B cell (primary cell): ENCODE data around the gene MAN2A1. TPM values are rescaled to one million over a fixed set of nuclear protein-coding genes. Genes with fewer than 3 reads are reported as not detected.

Source experiments
- ATAC-seq: fragments of 200-7000 bp; cut with Tn5 transposase; one replicate; pipeline ENCODE4 v1.10.0; 2021; ENCODE audit warnings: low read depth, mild to moderate bottlenecking, moderate number of reproducible peaks, moderate library complexity
- CTCF ChIA-PET: fragments of 350-600 bp; sonication (Branson Sonifier 250); formaldehyde crosslinking; loops from one replicate; lab custom pipeline; 2021; ENCODE audit warnings: antibody characterized with exemption, inconsistent platforms; lab: Charles Lee
- POLR2A ChIA-PET: fragments of 350-600 bp; sonication (Branson Sonifier 250); formaldehyde crosslinking; loops from one replicate; lab custom pipeline; 2021; ENCODE audit warnings: antibody characterized with exemption; lab: Charles Lee
- DNase-seq: peaks from one replicate; pipeline ENCODE4 v3.0.0; 2013
- H2AFZ ChIP-seq: 2 replicates; pipeline ENCODE4 v1.6.1; 2012; ENCODE audit warnings: mild to moderate bottlenecking, low read depth, low read length; ENCODE audit not compliant: insufficient read depth, poor library complexity, severe bottlenecking
- H3K27ac ChIP-seq, 2 donors: 1 replicate in 1 of 2; 2 replicates in 1 of 2; pipeline ENCODE4 v1.5.1; 2012 to 2013; ENCODE audit warnings: low read length in 2 of 2, mild to moderate bottlenecking in 2 of 2, moderate library complexity in 1 of 2
- H3K27me3 ChIP-seq, 4 experiments: fragments of 200-600 bp in 1 of 4; sonication (generic) in 1 of 4; replicated peaks in 1 of 4; 1 replicate in 2 of 4; 2 replicates in 2 of 4; pipeline versions ENCODE4 v1.6.1 to v1.7.0; 2013 to 2016; ENCODE audit warnings: low read length in 3 of 4, mild to moderate bottlenecking in 2 of 4, mixed read lengths in 1 of 4, moderate library complexity in 1 of 4; ENCODE audit not compliant: insufficient read depth in 4 of 4, control insufficient read depth in 3 of 4; ENCODE audit errors: control extremely low read depth in 1 of 4
- H3K36me3 ChIP-seq, 2 experiments: replicated peaks in 1 of 2; 1 replicate in 1 of 2; 2 replicates in 1 of 2; pipeline versions ENCODE4 v1.6.1 to v1.7.1; 2013; ENCODE audit warnings: low read length in 1 of 2; ENCODE audit not compliant: insufficient read depth in 2 of 2, control insufficient read depth in 1 of 2; ENCODE audit errors: control extremely low read depth in 1 of 2, extremely low read depth in 1 of 2
- H3K4me1 ChIP-seq, 2 donors: fragments of 200-600 bp in 1 of 2; sonication (generic) in 1 of 2; 1 replicate in 1 of 2; 2 replicates in 1 of 2; pipeline versions ENCODE4 v1.5.1 to v1.6.1; 2013 to 2017; ENCODE audit warnings: low read length in 2 of 2; ENCODE audit not compliant: control insufficient read depth in 2 of 2, insufficient read depth in 2 of 2
- H3K4me2 ChIP-seq: replicated peaks from 2 replicates; pipeline ENCODE3; 2012; ENCODE audit warnings: mild to moderate bottlenecking, low read depth, low read length; ENCODE audit not compliant: poor library complexity, severe bottlenecking
- H3K4me3 ChIP-seq, 5 experiments: fragments of 200-600 bp in 1 of 5; sonication (generic) in 1 of 5; 1 replicate in 3 of 5; 2 replicates in 2 of 5; pipeline versions ENCODE4 v1.5.1 to v1.7.0; 2011 to 2016; ENCODE audit warnings: low read length in 4 of 5, mild to moderate bottlenecking in 4 of 5, low read depth in 2 of 5, control low read depth in 1 of 5, moderate library complexity in 1 of 5; ENCODE audit not compliant: insufficient read depth in 1 of 5; ENCODE audit errors: control extremely low read depth in 1 of 5, extremely low read depth in 1 of 5
- H3K79me2 ChIP-seq: fragments of 200-600 bp; sonication (generic); one replicate; pipeline ENCODE4 v1.6.0; 2016; ENCODE audit warnings: low read length; ENCODE audit not compliant: control insufficient read depth, insufficient read depth
- H3K9ac ChIP-seq: fragments of 200-600 bp; sonication (generic); 2 replicates; pipeline ENCODE4 v1.6.1; 2017; ENCODE audit warnings: mild to moderate bottlenecking, low read length, moderate library complexity
- H3K9me3 ChIP-seq, 3 donors: one replicate each; pipeline versions ENCODE4 v1.6.1 to v1.7.1; 2013; ENCODE audit warnings: low read length in 2 of 3; ENCODE audit not compliant: control insufficient read depth in 2 of 3, insufficient read depth in 1 of 3; ENCODE audit errors: control extremely low read depth in 1 of 3
- H4K20me1 ChIP-seq: 2 replicates; pipeline ENCODE4 v1.6.0; 2012; ENCODE audit warnings: mild to moderate bottlenecking, low read length; ENCODE audit not compliant: insufficient read depth, control insufficient read depth, poor library complexity, severe bottlenecking
- H3K27ac Mint-ChIP-seq: one replicate; pipeline ENCODE4 v1.8.0; 2021; ENCODE audit warnings: mixed read lengths
- H3K27me3 Mint-ChIP-seq: one replicate; pipeline ENCODE4 v1.8.0; 2021; ENCODE audit warnings: mixed read lengths
- H3K4me1 Mint-ChIP-seq: one replicate; pipeline ENCODE4 v1.8.0; 2021; ENCODE audit warnings: mixed read lengths
- H3K4me3 Mint-ChIP-seq: one replicate; pipeline ENCODE4 v1.8.0; 2021; ENCODE audit warnings: mixed read lengths
- H3K9me3 Mint-ChIP-seq: one replicate; pipeline ENCODE4 v1.8.0; 2022; ENCODE audit warnings: mixed read lengths; ENCODE audit not compliant: insufficient read depth
- CTCF ChIP-seq: fragments of 200-600 bp; IDR thresholded peaks from one replicate; pipeline ENCODE4 v1.8.0; 2022; ENCODE audit warnings: antibody characterized with exemption, mild to moderate bottlenecking
- EZH2 ChIP-seq: IDR thresholded peaks from 2 replicates; pipeline ENCODE4 v1.6.1; 2012; ENCODE audit warnings: borderline replicate concordance, low read depth, mild to moderate bottlenecking, moderate library complexity, low read length; ENCODE audit not compliant: insufficient read depth, poor library complexity, severe bottlenecking
- WGBS: methylation state at CpG from one replicate; pipeline ENCODE4 v1.1.5; 2013; ENCODE audit warnings: missing lambda C conversion rate; ENCODE audit not compliant: insufficient coverage; 5-methylcytosine and 5-hydroxymethylcytosine counted together
- intact Hi-C: fragments of 100-400 bp; cut with micrococcal nuclease; formaldehyde crosslinking; loops from one replicate; pipeline ENCODE4 v1.10.0; 2022
- polyA plus RNA-seq: library from polyadenylated mRNA; depleted of rRNA; stranded (reverse); fragments of >200 nt; gene quantifications from 2 replicates; pipeline ENCODE4 v1.2.3, GENCODE V29; 2012
- total RNA-seq, 2 donors: library from RNA; stranded (reverse); fragments of 120-200 nt in 1 of 2; gene quantifications; 1 replicate in 1 of 2; 2 replicates in 1 of 2; pipeline versions ENCODE4 v1.2.3 to v1.2.4, GENCODE V29; 2013 to 2022

Gene MAN2A1
- total and polyA plus RNA-seq, 2 donors (not counting 1 experiment from before 2014, with no cell fraction given): 12.7 to 55.0 TPM

GRCh38 chr5:109693535-109694400, 4.0 kb downstream of the MAN2A1 start:
- no peaks in the 10 kb centered on the region for H3K36me3 ChIP-seq

More at GRCh38 chr5:109693535-109694400, 4.0 kb downstream of the MAN2A1 start:
- 90% methylated on average over 3 of the region's 6 CpGs for WGBS
- intact Hi-C loops: loop anchor here (5.0 to 10.0 kb wide), 3 partner anchors 149 to 1821 kb away; partner anchors contain the start of genes CAMK4 and STARD4
- Mint-ChIP-seq H3K4me1 (peaks cover 76% of the 10 kb centered on the region), H3K4me3 (peak overlapping the region; percentile 85), H3K27me3 (no peaks in the 10 kb centered on the region), H3K27ac (peak overlapping the region; percentile 71), H3K9me3 (no peaks in the 10 kb centered on the region)
- Histone ChIP-seq H3K9me3 (peaks cover 0 to 3% (median 2%) of the 10 kb centered on the region in 3 donors), H3K4me1 (peaks cover 61 to 71% of the 10 kb centered on the region in 2 donors), H3K4me2 (peak overlapping the region; percentile 73), H3K27ac (peak overlapping the region in 1 of 2 donors; percentile 76), H2AFZ (no peak overlapping the region), H3K9ac (no peak overlapping the region), H3K4me3 (no peak overlapping the region), H3K79me2 (peaks cover 69% of the 10 kb centered on the region), H3K27me3 (no peaks in the 10 kb centered on the region), H4K20me1 (no peaks in the 10 kb centered on the region)
- POLR2A ChIA-PET: no interaction called here
- TF ChIP-seq EZH2: no peak
- TF ChIP-seq CTCF: no peak
- DNase-seq (no peak), ATAC-seq (no peak)
- CTCF ChIA-PET: interaction anchor here (0.9 to 1.8 kb wide), 2 partner anchors 8 to 896 kb away, joined by 4 to 6 read pairs; no protein-coding TSS in a partner anchor
